T-cell (primary cell): ENCODE data around the gene ARHGEF38. TPM values are rescaled to one million over a fixed set of nuclear protein-coding genes. Genes with fewer than 3 reads are reported as not detected.

ENCODE experiments used
- ATAC-seq, 4 experiments: fragments of 200-7000 bp in 3 of 4; fragments of 150-1000 bp in 1 of 4; cut with Tn5 transposase; replicated peaks in 1 of 4; 1 replicate in 3 of 4; 2 replicates in 1 of 4; pipeline ENCODE4 v1.10.0; 2021; ENCODE audit warnings: moderate library complexity in 3 of 4, mild to moderate bottlenecking in 2 of 4, moderate number of reproducible peaks in 1 of 4
- CTCF ChIA-PET, 2 donors: fragments of 300-600 bp; sonication (Branson Sonifier 250); formaldehyde crosslinking; loops; one replicate each; lab custom pipeline; 2022; ENCODE audit warnings: antibody characterized with exemption in 2 of 2; lab: Charles Lee
- POLR2A ChIA-PET, 2 donors: fragments of 300-600 bp; sonication (Branson Sonifier 250); formaldehyde crosslinking; loops; one replicate each; lab custom pipeline; 2022; ENCODE audit warnings: antibody characterized with exemption in 2 of 2; lab: Charles Lee
- DNase-seq, 35 experiments: peaks; one replicate each; pipeline versions ENCODE4 v3.0.0 to v3.0.0-alpha.2; 2013 to 2023
- H3K27ac ChIP-seq: one replicate; pipeline ENCODE4 v1.5.1; 2013; ENCODE audit warnings: low read length
- H3K27me3 ChIP-seq, 2 experiments: replicated peaks in 1 of 2; 1 replicate in 1 of 2; 2 replicates in 1 of 2; pipeline versions ENCODE4 v1.6.1 to v1.7.0; 2013; ENCODE audit warnings: low read length in 1 of 2, mixed read lengths in 1 of 2; ENCODE audit not compliant: control insufficient read depth in 2 of 2, insufficient read depth in 2 of 2; ENCODE audit errors: extremely low read depth in 1 of 2
- H3K36me3 ChIP-seq, 2 donors: 1 replicate in 1 of 2; 2 replicates in 1 of 2; pipeline versions ENCODE4 v1.6.1 to v1.7.0; 2013; ENCODE audit warnings: low read length in 1 of 2; ENCODE audit not compliant: control insufficient read depth in 2 of 2, insufficient read depth in 1 of 2; ENCODE audit errors: extremely low read depth in 1 of 2
- H3K4me1 ChIP-seq, 2 experiments: 1 replicate in 1 of 2; 2 replicates in 1 of 2; pipeline versions ENCODE4 v1.6.1 to v1.7.0; 2013; ENCODE audit warnings: low read length in 2 of 2, mixed read lengths in 1 of 2; ENCODE audit not compliant: insufficient read depth in 2 of 2, control insufficient read depth in 1 of 2; ENCODE audit errors: extremely low read depth in 1 of 2
- H3K4me3 ChIP-seq, 2 donors: 1 replicate in 1 of 2; 2 replicates in 1 of 2; pipeline versions ENCODE4 v1.5.1 to v1.7.0; 2013; ENCODE audit warnings: mild to moderate bottlenecking in 2 of 2, low read length in 1 of 2, moderate library complexity in 1 of 2; ENCODE audit not compliant: control insufficient read depth in 1 of 2; ENCODE audit errors: extremely low read depth in 1 of 2
- H3K9me3 ChIP-seq: 2 replicates; pipeline ENCODE4 v1.7.0; 2013
- H3K27ac Mint-ChIP-seq, 2 donors: one replicate each; pipeline ENCODE4 v1.8.0; 2020 to 2021; ENCODE audit warnings: mild to moderate bottlenecking in 2 of 2, mixed read lengths in 2 of 2
- H3K27me3 Mint-ChIP-seq, 2 donors: one replicate each; pipeline ENCODE4 v1.8.0; 2021 to 2022; ENCODE audit warnings: mixed read lengths in 2 of 2
- H3K36me3 Mint-ChIP-seq: one replicate; pipeline ENCODE4 v1.8.0; 2021; ENCODE audit warnings: mixed read lengths
- H3K4me1 Mint-ChIP-seq, 3 donors: one replicate each; pipeline ENCODE4 v1.8.0; 2020 to 2022; ENCODE audit warnings: mixed read lengths in 3 of 3, mild to moderate bottlenecking in 1 of 3
- H3K4me3 Mint-ChIP-seq, 3 donors: one replicate each; pipeline ENCODE4 v1.8.0; 2020 to 2022; ENCODE audit warnings: mild to moderate bottlenecking in 3 of 3, mixed read lengths in 3 of 3, moderate library complexity in 3 of 3
- H3K9me3 Mint-ChIP-seq, 3 donors: one replicate each; pipeline ENCODE4 v1.8.0; 2020 to 2022; ENCODE audit warnings: mixed read lengths in 3 of 3
- WGBS: methylation state at CpG from one replicate; pipeline ENCODE4 v1.1.5; 2013; ENCODE audit warnings: missing lambda C conversion rate; ENCODE audit not compliant: insufficient coverage; 5-methylcytosine and 5-hydroxymethylcytosine counted together
- total RNA-seq, 35 experiments: library from RNA in 6 of 35; stranded (reverse) in 6 of 35; fragments of 120-200 nt in 1 of 35; gene quantifications; one replicate each; pipeline versions ENCODE4 v1.2.1 to v1.2.4 and lab custom pipeline; 2013 to 2026

Gene ARHGEF38
- total RNA-seq, 5 donors from 2014 or later (not counting 1 experiment from before 2014, with no cell fraction given): not detected

GRCh38 chr4:105543346-105543745, 9.1 kb upstream of the ARHGEF38 start:
- Histone ChIP-seq H3K4me3 (no peak overlapping the region), H3K36me3 (no peaks in the 10 kb centered on the region), H3K27me3 (no peaks in the 10 kb centered on the region), H3K9me3 (no peaks in the 10 kb centered on the region), H3K27ac (no peak overlapping the region), H3K4me1 (peaks cover 0 to 13% of the 10 kb centered on the region in 2 experiments)
- Mint-ChIP-seq H3K27ac (no peak overlapping the region), H3K4me3 (no peak overlapping the region), H3K4me1 (peaks cover 0 to 2% (median 0%) of the 10 kb centered on the region in 3 donors), H3K9me3 (peaks cover 0 to 4% (median 0%) of the 10 kb centered on the region in 3 donors), H3K36me3 (no peaks in the 10 kb centered on the region), H3K27me3 (peaks cover 0 to 10% of the 10 kb centered on the region in 2 donors)
- ATAC-seq (no peak), DNase-seq (no peak)
- POLR2A ChIA-PET: no interaction called here
- CTCF ChIA-PET: interaction anchor here in 1 of 2 donors (0.5 kb wide), 2 partner anchors 87 to 420 kb away, joined by 4 read pairs; no protein-coding TSS in a partner anchor

DNA sequence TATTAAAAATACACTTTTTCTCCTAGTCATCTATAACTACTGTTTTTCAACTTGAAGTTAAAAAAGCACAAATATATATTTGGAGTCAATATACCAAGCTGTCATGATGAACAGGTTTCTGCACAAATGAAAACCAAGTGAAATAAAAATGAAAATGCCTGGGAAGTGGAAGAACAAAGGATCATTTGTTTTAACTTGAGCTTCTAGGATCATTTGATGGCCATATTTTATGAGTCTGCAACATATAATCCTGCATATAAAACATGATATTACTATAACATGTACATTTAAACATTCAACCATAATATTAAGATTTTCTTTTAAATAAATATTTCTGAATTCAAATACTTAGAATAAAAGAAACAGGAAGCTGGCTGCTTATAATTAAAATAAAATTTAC, 8.5 kb upstream of the ARHGEF38 start:
- Histone ChIP-seq H3K36me3 (no peaks in the 10 kb centered on the region), H3K9me3 (no peaks in the 10 kb centered on the region), H3K4me1 (peaks cover 0 to 13% of the 10 kb centered on the region in 2 experiments), H3K4me3 (no peak overlapping the region), H3K27me3 (no peaks in the 10 kb centered on the region), H3K27ac (no peak overlapping the region)
- no peaks in the 10 kb centered on the region for H3K36me3 Mint-ChIP-seq
- peaks cover 0 to 4% (median 0%) of the 10 kb centered on the region in 3 donors for H3K9me3 Mint-ChIP-seq
- POLR2A ChIA-PET: no interaction called here
- H3K4me3 Mint-ChIP-seq: no peak overlapping the region
- CTCF ChIA-PET: interaction anchor here in 1 of 2 donors (0.5 kb wide), 1 partner anchor 420 kb away, joined by 4 read pairs; no protein-coding TSS in a partner anchor
- peaks cover 0 to 10% of the 10 kb centered on the region in 2 donors for H3K27me3 Mint-ChIP-seq
- H3K4me1 Mint-ChIP-seq: peaks cover 0 to 2% (median 0%) of the 10 kb centered on the region in 3 donors
- DNase-seq (no peak), ATAC-seq (no peak)
- H3K27ac Mint-ChIP-seq: no peak overlapping the region

DNA sequence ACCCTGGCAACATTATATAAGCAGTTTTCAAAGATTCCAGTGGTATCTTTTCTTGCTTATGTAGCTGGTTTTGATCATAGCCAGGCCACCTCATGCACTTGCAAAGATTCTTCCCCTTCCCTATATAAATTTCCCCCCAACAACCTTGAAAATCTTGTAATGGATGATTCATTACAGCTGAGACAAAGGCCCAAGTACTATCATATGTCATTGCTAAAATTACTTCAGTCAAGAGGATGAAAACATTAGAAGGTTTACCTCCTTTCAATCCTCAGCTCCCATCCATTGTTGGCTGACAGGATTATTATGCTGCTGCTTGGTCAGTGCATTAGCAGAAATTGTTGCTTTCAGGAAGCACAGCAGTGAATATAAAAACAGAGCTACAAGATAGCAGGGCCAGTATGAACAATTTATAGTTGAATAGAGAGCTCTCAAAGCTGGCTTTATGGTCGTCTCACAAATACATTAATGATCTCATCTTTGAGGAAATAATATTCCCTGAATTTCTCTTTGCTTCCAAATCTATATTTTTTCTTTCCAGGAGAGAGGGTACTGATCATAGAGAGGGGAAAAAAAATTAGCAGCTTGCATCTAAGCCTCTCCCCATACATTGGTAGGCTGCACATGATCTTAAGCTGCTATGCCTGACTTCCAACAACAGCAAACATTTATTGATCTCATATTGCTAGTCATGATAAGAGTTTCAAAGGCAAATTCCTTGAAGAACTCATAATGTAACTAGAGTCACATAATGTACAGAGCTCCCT, 7.7 kb upstream of the ARHGEF38 start:
- POLR2A ChIA-PET: no interaction called here
- no peaks in the 10 kb centered on the region for H3K36me3 ChIP-seq
- H3K27ac ChIP-seq: no peak overlapping the region
- Mint-ChIP-seq H3K4me1 (peaks cover 0 to 2% (median 0%) of the 10 kb centered on the region in 3 donors), H3K9me3 (peaks cover 0 to under 1% (median 0%) of the 10 kb centered on the region in 3 donors), H3K4me3 (no peak overlapping the region), H3K27me3 (peaks cover 0 to 10% of the 10 kb centered on the region in 2 donors), H3K27ac (no peak overlapping the region), H3K36me3 (no peaks in the 10 kb centered on the region)
- WGBS: no CpG with 5 or more reads among the region's 1 CpG
- CTCF ChIA-PET: no interaction called here
- no peaks in the 10 kb centered on the region for H3K27me3 ChIP-seq
- peaks cover 0 to 13% of the 10 kb centered on the region in 2 experiments for H3K4me1 ChIP-seq
- H3K9me3 ChIP-seq: no peaks in the 10 kb centered on the region
- ATAC-seq (no peak), DNase-seq (no peak)
- no peak overlapping the region for H3K4me3 ChIP-seq

DNA sequence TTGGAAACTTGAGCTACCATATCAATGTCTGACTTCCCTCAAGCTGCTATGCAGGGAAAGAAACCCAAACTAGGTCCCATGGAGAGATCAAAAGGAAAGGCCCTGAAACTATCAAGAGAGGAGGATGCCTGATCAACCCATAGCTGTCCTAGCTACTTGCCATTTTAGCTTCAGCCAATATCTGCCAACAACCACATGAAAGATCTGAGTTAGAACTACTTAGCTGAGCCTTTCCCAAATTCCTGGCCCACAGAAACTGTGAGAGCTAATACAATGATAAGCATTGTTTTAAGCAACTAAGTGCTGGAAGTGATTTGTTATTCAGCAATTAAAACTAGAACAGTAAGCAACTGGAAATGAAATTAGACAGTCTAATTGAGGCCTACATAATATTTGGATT, 6.3 kb upstream of the ARHGEF38 start:
- Mint-ChIP-seq H3K27me3 (peaks cover 0 to 10% of the 10 kb centered on the region in 2 donors), H3K9me3 (no peaks in the 10 kb centered on the region), H3K27ac (no peak overlapping the region), H3K4me1 (peaks cover 0 to 2% (median 0%) of the 10 kb centered on the region in 3 donors), H3K36me3 (no peaks in the 10 kb centered on the region), H3K4me3 (no peak overlapping the region)
- ChIA-PET CTCF (no interaction called here), POLR2A (no interaction called here)
- no peaks in the 10 kb centered on the region for H3K9me3 ChIP-seq
- no peak overlapping the region for H3K27ac ChIP-seq
- H3K36me3 ChIP-seq: no peaks in the 10 kb centered on the region
- ATAC-seq: no peak
- no peak for DNase-seq
- H3K4me3 ChIP-seq: no peak overlapping the region
- H3K4me1 ChIP-seq: peaks cover 0 to 9% of the 10 kb centered on the region in 2 experiments
- no peaks in the 10 kb centered on the region for H3K27me3 ChIP-seq

- Mint-ChIP-seq H3K4me1 (peaks cover 0 to 6% (median 3%) of the 10 kb centered on the region in 3 donors), H3K36me3 (no peaks in the 10 kb centered on the region), H3K27ac (no peak overlapping the region), H3K9me3 (no peaks in the 10 kb centered on the region), H3K4me3 (no peak overlapping the region), H3K27me3 (peaks cover 0 to 4% of the 10 kb centered on the region in 2 donors)
- ATAC-seq: no peak
- H3K9me3 ChIP-seq: no peaks in the 10 kb centered on the region
- POLR2A ChIA-PET: no interaction called here
- no peaks in the 10 kb centered on the region for H3K27me3 ChIP-seq
- CTCF ChIA-PET: no interaction called here
- H3K36me3 ChIP-seq: no peaks in the 10 kb centered on the region
- no peak for DNase-seq
- H3K27ac ChIP-seq: no peak overlapping the region
- no peak overlapping the region for H3K4me3 ChIP-seq
- peaks cover 0 to 6% of the 10 kb centered on the region in 2 experiments for H3K4me1 ChIP-seq
These were observed 4.7 kb upstream of the ARHGEF38 start for GRCh38 chr4:105547769-105548168.

DNA sequence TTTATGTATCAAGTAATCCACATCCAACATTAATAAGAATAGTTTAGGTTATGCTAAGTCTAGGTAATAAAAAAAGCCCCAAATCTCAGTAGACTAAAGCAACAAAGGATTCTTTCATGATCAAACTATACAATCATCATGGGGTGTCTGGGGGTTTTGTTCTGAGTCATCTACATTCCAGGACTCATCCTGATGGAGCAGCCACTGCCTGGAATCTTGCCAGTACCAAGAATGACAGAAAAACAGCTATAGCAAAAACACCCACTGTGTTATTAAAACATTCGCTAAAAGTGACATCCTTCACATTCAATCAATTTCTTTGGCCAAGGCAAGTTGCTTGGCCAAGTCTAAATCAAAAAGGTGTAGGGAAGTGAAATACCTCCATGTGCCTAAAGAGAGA, 3.9 kb upstream of the ARHGEF38 start:
- WGBS: no CpG with 5 or more reads among the region's 1 CpG
- DNase-seq (no peak), ATAC-seq (no peak)
- Histone ChIP-seq H3K27ac (no peak overlapping the region), H3K9me3 (no peaks in the 10 kb centered on the region), H3K4me3 (no peak overlapping the region), H3K4me1 (peaks cover 0 to 6% of the 10 kb centered on the region in 2 experiments), H3K36me3 (no peaks in the 10 kb centered on the region), H3K27me3 (no peaks in the 10 kb centered on the region)
- Mint-ChIP-seq H3K27ac (no peak overlapping the region), H3K9me3 (no peaks in the 10 kb centered on the region), H3K27me3 (peaks cover 0 to 4% of the 10 kb centered on the region in 2 donors), H3K36me3 (no peaks in the 10 kb centered on the region), H3K4me3 (no peak overlapping the region), H3K4me1 (peaks cover 0 to 6% (median 3%) of the 10 kb centered on the region in 3 donors)
- POLR2A ChIA-PET: no interaction called here
- CTCF ChIA-PET: no interaction called here
